ENCODE results near the gene OBP2B.

The OBP2B gene

DNA sequence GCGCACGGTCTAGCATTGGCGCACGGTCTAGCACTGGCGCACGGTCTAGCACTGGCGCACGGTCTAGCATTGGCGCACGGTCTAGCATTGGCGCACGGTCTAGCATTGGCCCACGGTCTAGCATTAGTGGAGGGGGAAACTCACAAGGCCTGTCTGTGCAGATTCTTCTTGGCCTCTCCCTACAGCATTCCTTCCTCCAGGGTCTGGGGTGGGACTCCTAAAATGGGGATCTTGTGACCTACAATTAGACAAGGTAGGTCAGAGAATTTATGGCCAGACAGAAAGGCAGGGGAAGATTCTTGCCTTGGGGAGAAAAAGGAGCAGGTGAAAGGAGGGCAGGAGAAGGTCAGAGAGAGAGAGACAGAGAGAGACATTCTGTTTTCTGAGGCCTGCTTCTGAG is 39.9 kb downstream of the OBP2B start:
- TF ChIP-seq, protein P1, sequence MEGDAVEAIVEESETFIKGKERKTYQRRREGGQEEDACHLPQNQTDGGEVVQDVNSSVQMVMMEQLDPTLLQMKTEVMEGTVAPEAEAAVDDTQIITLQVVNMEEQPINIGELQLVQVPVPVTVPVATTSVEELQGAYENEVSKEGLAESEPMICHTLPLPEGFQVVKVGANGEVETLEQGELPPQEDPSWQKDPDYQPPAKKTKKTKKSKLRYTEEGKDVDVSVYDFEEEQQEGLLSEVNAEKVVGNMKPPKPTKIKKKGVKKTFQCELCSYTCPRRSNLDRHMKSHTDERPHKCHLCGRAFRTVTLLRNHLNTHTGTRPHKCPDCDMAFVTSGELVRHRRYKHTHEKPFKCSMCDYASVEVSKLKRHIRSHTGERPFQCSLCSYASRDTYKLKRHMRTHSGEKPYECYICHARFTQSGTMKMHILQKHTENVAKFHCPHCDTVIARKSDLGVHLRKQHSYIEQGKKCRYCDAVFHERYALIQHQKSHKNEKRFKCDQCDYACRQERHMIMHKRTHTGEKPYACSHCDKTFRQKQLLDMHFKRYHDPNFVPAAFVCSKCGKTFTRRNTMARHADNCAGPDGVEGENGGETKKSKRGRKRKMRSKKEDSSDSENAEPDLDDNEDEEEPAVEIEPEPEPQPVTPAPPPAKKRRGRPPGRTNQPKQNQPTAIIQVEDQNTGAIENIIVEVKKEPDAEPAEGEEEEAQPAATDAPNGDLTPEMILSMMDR (IDR thresholded peaks at IDR 0.05), result no peak
- Histone ChIP-seq H3K36me3 (no peaks in the 10 kb centered on the region), H3K4me1 (peaks cover 0 to 2% (median under 1%) of the 10 kb centered on the region in 4 donors), H3K27ac (no peak overlapping the region), H3K9me3 (no peaks in the 10 kb centered on the region), H3K27me3 (peaks cover 0 to 30% of the 10 kb centered on the region in 2 donors), H3K4me3 (no peak overlapping the region)
- no peak for DNase-seq
- intact Hi-C loops (cut with DNase I; ENCODE audit: low total_unique reads), result no loop called here

DNA sequence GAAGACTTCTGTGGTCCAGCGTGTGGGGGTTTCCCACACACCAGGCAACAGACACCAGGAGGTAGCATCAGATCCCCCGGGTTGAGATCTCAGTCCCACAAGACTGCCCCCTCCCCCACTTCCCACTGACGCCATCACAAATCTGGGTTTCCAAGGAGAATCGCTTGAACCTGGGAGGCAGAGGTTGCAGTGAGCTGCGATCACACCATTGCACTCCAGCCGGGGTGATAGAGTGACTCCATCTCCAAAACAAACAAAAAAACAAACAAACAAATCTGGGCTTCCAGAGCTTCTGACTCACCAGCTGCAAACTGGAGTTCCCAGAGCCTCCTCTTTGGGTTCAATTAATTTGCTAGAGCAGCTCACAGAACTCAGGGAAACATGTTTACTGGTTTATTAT is 40.6 kb downstream of the OBP2B start:
- no peak for DNase-seq
- H3K4me3 ChIP-seq, result no peak overlapping the region
- H3K27me3 ChIP-seq, result peaks cover 0 to 36% of the 10 kb centered on the region in 2 donors
- intact Hi-C loops (cut with DNase I; ENCODE audit: low total_unique reads), result no loop called here
- no peaks in the 10 kb centered on the region for H3K9me3 ChIP-seq
- TF ChIP-seq, protein P1 (IDR thresholded peaks at IDR 0.05), result no peak
- peaks cover 0 to 8% (median 6%) of the 10 kb centered on the region in 4 donors for H3K4me1 ChIP-seq
- H3K36me3 ChIP-seq, result no peaks in the 10 kb centered on the region
- no peak overlapping the region for H3K27ac ChIP-seq

DNA sequence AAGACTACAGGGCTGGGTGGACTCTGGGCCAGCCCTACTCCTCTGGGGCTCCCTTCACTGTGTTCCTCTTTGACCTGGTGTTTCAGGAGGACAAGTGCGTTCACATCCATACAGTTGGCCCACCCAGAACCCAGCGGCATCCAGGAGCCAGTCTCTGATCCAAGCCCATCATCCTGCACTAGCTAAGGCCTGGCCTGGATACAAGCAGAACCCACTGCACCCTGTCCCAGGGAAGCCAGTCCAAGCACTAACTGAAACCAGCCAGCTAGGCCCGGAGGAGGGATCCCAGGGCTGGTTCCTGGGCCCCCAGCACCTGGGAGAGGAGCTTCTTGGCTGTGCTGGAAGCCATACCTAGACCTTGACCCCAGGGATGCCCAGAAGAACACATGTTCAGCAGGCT is 41.3 kb downstream of the OBP2B start:
- no peak overlapping the region for H3K4me3 ChIP-seq
- peaks cover 0 to 37% of the 10 kb centered on the region in 2 donors for H3K27me3 ChIP-seq
- TF ChIP-seq, protein P1 (IDR thresholded peaks at IDR 0.05), result no peak
- H3K9me3 ChIP-seq, result no peaks in the 10 kb centered on the region
- DNase-seq, result no peak
- H3K27ac ChIP-seq, result no peak overlapping the region
- H3K4me1 ChIP-seq, result peaks cover 0 to 15% (median 13%) of the 10 kb centered on the region in 4 donors
- intact Hi-C loops (cut with DNase I; ENCODE audit: low total_unique reads), result no loop called here
- H3K36me3 ChIP-seq, result no peaks in the 10 kb centered on the region

DNA sequence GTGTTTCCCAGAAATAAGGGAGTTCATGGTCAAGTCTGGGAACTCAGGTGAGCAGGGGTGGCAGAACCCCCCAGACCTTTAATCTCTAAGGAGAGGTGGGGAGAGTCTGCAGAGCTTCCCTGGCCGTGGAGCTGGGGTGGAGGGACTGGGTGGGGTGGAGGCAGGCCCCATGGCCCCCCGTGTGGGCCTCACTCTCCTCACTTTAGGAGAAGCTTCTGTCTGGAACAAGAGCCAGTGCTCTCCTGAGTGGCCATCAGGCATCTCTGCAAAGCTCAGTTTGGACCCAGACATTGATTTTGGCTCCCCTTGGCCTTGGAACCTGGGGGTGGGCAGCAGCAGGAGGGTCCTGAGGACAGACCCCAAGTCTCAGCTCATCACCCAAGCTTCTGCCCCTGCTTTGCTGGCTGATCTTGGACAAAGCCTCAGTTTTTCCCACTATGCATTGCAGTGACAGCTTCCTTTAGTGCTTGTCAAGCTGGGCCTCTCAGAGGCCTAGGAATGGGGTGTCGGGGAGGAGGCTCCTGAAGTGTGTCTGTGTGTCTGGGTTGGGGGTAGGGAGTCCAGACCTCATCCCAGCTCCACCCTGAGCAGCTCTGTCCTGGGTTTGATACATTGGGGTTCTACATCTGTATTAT is 41.8 kb downstream of the OBP2B start:
- DNase-seq, result peak in 1 of 2 donors; percentile 28
- Histone ChIP-seq H3K27ac (no peak overlapping the region), H3K36me3 (no peaks in the 10 kb centered on the region), H3K4me3 (no peak overlapping the region), H3K4me1 (peaks cover 0 to 16% (median 14%) of the 10 kb centered on the region in 4 donors), H3K9me3 (no peaks in the 10 kb centered on the region), H3K27me3 (peaks cover 0 to 43% of the 10 kb centered on the region in 2 donors)
- TF ChIP-seq, protein P1 (IDR thresholded peaks at IDR 0.05), result no peak
- intact Hi-C loops (cut with DNase I; ENCODE audit: low total_unique reads), result no loop called here

DNA sequence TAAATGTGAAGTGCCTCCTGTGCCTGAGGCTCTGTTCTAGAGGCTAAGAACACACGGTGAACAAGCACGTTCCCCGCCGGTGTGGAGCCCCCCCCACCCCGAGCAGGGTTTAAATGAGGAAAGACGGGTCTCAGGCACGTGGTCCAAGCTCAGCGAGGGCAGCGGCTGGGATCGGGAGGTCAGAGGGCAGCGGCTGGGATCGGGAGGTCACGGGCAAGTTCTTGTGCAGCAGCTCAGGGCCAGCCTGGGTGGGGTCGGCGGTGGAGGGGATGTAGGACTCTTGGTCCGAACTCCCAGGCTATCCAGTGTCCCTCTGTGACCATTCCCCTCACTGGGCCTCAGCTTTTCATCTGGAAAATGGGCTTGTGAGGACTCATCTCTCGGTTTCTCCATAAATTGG is 42.7 kb downstream of the OBP2B start:
- H3K9me3 ChIP-seq, result no peaks in the 10 kb centered on the region
- TF ChIP-seq, protein P1 (IDR thresholded peaks at IDR 0.05), result no peak
- peaks cover 0 to 36% of the 10 kb centered on the region in 2 donors for H3K27me3 ChIP-seq
- H3K4me3 ChIP-seq, result no peak overlapping the region
- H3K36me3 ChIP-seq, result no peaks in the 10 kb centered on the region
- intact Hi-C loops (cut with DNase I; ENCODE audit: low total_unique reads), result no loop called here
- peak in 1 of 2 donors; percentile 65 for DNase-seq
- H3K27ac ChIP-seq, result no peak overlapping the region
- H3K4me1 ChIP-seq, result peaks cover 0 to 16% (median 14%) of the 10 kb centered on the region in 4 donors

DNA sequence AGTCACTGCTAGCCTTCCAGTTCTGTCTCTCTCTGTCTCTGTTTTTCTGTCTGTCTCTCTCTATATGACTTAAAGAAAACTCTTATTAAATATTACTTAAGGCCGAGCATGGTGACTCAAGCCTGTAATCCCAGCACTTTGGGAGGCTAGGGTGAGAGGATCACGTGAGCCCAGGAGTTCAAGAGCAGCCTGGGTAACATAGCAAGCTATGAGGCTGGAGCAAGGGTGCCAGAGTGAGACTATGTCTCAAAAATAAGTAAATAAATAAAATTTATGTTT is 43.7 kb downstream of the OBP2B start:
- no peak for DNase-seq
- Histone ChIP-seq H3K27ac (no peak overlapping the region), H3K36me3 (no peaks in the 10 kb centered on the region), H3K27me3 (peaks cover 0 to 28% of the 10 kb centered on the region in 2 donors), H3K4me3 (no peak overlapping the region), H3K9me3 (no peaks in the 10 kb centered on the region), H3K4me1 (peaks cover 0 to 16% (median 14%) of the 10 kb centered on the region in 4 donors)
- TF ChIP-seq, protein P1 (IDR thresholded peaks at IDR 0.05), result no peak
- intact Hi-C loops (cut with DNase I; ENCODE audit: low total_unique reads), result no loop called here

All from tibial artery (tissue), 4 donors.